T-helper 17 cell (primary cell): ENCODE measurements around the gene SYT7. TPM values are rescaled to one million over a fixed set of nuclear protein-coding genes. Genes with fewer than 3 reads are reported as not detected.

Source experiments
- ATAC-seq: fragments of 150-1000 bp; cut with Tn5 transposase; 2 replicates; pipeline ENCODE4 v1.10.0; 2021; ENCODE audit warnings: mild to moderate bottlenecking, moderate library complexity
- DNase-seq, 3 donors: peaks; one replicate each; pipeline versions ENCODE4 v3.0.0 to v3.0.0-alpha.2; 2020 to 2021
- H3K9me3 ChIP-seq: one replicate; pipeline ENCODE4 v1.7.0; 2013; ENCODE audit warnings: low read length, mild to moderate bottlenecking; ENCODE audit not compliant: control insufficient read depth, poor library complexity, severe bottlenecking
- H3K27ac Mint-ChIP-seq: one replicate; pipeline ENCODE4 v1.8.0; 2022; ENCODE audit warnings: mild to moderate bottlenecking, moderate library complexity, mixed read lengths
- H3K27me3 Mint-ChIP-seq: one replicate; pipeline ENCODE4 v1.8.0; 2022; ENCODE audit warnings: mixed read lengths
- H3K36me3 Mint-ChIP-seq: one replicate; pipeline ENCODE4 v1.8.0; 2022; ENCODE audit warnings: low read depth, mixed read lengths
- H3K4me1 Mint-ChIP-seq: one replicate; pipeline ENCODE4 v1.8.0; 2022; ENCODE audit warnings: mild to moderate bottlenecking, mixed read lengths
- H3K4me3 Mint-ChIP-seq: one replicate; pipeline ENCODE4 v1.8.0; 2022; ENCODE audit warnings: mild to moderate bottlenecking, moderate library complexity, mixed read lengths
- total RNA-seq, 4 donors: library from RNA in 2 of 4; stranded (reverse) in 2 of 4; gene quantifications; one replicate each; pipeline ENCODE4 v1.2.3 and lab custom pipeline; 2022 to 2026

Gene SYT7
- total RNA-seq, 2 donors from 2014 or later: not detected

GRCh38 chr11:61529537-61530225 lies 51.2 kb downstream of the SYT7 start:
- no peaks in the 10 kb centered on the region for H3K9me3 ChIP-seq
- Mint-ChIP-seq H3K4me1 (peaks cover 5% of the 10 kb centered on the region), H3K36me3 (peaks cover 6% of the 10 kb centered on the region), H3K27ac (no peak overlapping the region), H3K4me3 (no peak overlapping the region), H3K27me3 (peaks cover 50% of the 10 kb centered on the region)
- ATAC-seq (no peak), DNase-seq (no peak)

DNA sequence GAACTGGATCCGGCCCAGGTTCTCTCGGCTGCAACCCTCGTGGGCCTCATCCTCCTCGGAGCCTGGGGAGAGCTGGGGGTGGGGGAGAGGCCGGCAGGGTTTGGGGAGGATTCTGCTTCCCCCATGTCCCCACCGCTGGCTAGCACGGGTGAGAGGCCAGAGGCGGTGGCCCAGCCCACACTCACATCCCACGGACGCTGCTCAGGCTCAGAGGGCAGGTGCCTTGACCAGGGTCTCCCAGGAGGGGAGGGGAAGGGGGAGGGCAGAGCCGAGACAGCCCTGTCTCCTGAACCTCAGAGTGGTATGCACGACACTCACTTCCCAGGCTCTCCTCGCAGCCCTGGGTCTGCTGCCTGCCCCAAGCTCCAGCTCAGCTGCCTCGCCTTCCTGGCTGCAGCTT lies 52.8 kb downstream of the SYT7 start:
- Mint-ChIP-seq H3K36me3 (peaks cover 6% of the 10 kb centered on the region), H3K27me3 (peaks cover 46% of the 10 kb centered on the region), H3K4me3 (no peak overlapping the region), H3K27ac (no peak overlapping the region), H3K4me1 (peaks cover 5% of the 10 kb centered on the region)
- no peaks in the 10 kb centered on the region for H3K9me3 ChIP-seq
- ATAC-seq (no peak), DNase-seq (no peak)

DNA sequence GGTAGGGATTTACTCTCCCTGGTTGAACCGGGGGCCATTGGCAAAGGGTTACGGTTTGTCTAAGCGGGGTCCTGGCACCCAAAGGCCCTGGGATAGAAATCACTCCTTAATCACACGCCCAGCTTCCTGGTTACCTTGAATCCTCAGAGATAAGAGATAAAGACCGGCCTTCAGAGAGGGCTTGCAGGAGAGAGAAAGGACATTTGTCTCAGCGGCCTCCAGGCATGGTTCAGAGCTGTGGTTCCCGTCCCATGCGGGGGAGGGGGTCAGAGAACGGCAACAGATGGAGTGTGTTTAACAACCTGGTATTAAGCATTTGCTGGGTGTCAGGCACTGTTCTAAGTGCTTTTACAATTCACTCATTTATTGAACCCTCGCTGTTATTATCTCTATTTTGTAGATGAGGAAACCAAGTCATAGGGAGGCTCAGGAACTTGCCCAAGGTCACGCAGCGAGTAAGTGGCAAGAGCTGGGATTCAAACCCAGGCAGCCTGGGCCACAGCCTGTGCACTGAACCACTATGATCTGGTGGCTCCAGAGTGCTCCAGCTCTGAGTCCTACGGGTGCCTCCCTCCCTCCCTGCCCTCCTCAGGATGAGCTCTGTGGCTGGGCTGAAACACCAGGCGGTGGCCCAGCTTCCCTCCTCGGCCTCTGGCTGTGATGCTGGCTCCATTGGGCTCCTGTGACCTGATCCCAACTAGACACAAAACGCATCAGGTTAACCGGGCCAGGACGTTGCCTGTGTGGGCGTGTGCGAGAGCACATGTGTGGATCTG lies 53.7 kb downstream of the SYT7 start:
- DNase-seq (no peak), ATAC-seq (no peak)
- no peaks in the 10 kb centered on the region for H3K9me3 ChIP-seq
- Mint-ChIP-seq H3K27ac (no peak overlapping the region), H3K36me3 (peaks cover 6% of the 10 kb centered on the region), H3K27me3 (peaks cover 42% of the 10 kb centered on the region), H3K4me3 (no peak overlapping the region), H3K4me1 (peaks cover 5% of the 10 kb centered on the region)

GRCh38 chr11:61526229-61526628 lies 54.6 kb downstream of the SYT7 start:
- Mint-ChIP-seq H3K27me3 (peaks cover 46% of the 10 kb centered on the region), H3K27ac (no peak overlapping the region), H3K4me1 (peaks cover 5% of the 10 kb centered on the region), H3K36me3 (peaks cover 6% of the 10 kb centered on the region), H3K4me3 (no peak overlapping the region)
- ATAC-seq (no peak), DNase-seq (no peak)
- no peaks in the 10 kb centered on the region for H3K9me3 ChIP-seq

DNA sequence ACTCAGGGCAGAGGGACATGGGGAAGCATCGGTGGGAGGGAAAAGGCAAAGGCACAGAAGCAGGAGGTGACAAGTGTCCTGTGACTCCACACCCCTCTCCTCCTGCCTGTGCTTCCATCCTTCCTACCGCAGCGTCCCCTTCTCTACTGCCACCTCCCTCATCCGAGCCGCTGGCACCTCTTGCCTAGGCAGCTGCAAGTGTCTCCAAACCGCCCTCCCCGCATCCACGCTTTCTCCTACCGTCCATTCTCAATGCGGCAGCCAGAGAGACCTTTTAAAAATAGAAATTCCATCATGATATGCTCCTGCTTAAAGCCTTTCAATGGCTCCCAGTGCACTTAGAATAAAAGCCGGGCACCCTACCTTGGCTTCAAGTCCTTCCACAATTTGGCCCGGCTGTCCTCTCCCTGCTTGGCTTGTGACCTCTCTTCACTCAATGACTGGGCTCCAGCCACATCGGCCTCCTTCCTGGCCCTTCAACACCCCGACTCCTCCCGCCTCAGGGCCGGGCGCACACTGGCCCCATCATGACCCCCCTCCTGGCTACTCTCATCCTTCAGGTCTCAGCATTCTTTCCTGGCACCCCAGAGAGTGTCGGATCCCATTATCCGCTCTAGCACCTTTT lies 55.8 kb downstream of the SYT7 start:
- DNase-seq: no peak
- peaks cover 5% of the 10 kb centered on the region for H3K4me1 Mint-ChIP-seq
- no peaks in the 10 kb centered on the region for H3K9me3 ChIP-seq
- ATAC-seq: no peak
- H3K27ac Mint-ChIP-seq: no peak overlapping the region
- no peak overlapping the region for H3K4me3 Mint-ChIP-seq
- peaks cover 46% of the 10 kb centered on the region for H3K27me3 Mint-ChIP-seq
- H3K36me3 Mint-ChIP-seq: peaks cover 6% of the 10 kb centered on the region

DNA sequence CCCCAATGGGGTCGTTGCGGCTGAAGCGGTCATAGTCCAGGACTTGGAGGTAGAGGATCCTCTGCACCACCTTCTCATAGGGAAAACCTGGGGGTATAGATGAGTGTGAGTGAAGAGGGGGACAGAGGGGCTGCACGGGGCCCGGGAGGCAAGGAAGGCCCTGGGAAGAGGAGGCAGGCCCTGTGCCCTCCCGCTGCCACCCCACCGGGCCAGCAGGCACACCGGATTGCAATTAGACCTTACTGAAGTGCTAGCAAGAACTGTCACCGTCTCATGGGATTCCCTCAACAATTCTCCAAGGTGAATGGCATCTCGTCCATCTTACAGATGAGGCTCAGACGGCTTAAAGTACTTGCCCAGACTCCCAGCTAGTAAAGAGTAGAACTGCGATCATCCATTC lies 56.4 kb downstream of the SYT7 start:
- ATAC-seq (no peak), DNase-seq (no peak)
- peaks cover 46% of the 10 kb centered on the region for H3K27me3 Mint-ChIP-seq
- peaks cover 5% of the 10 kb centered on the region for H3K4me1 Mint-ChIP-seq
- H3K4me3 Mint-ChIP-seq: no peak overlapping the region
- H3K27ac Mint-ChIP-seq: no peak overlapping the region
- H3K9me3 ChIP-seq: no peaks in the 10 kb centered on the region
- H3K36me3 Mint-ChIP-seq: peaks cover 6% of the 10 kb centered on the region

GRCh38 chr11:61522881-61523280 lies 58.0 kb downstream of the SYT7 start:
- peaks cover 6% of the 10 kb centered on the region for H3K36me3 Mint-ChIP-seq
- no peak overlapping the region for H3K4me3 Mint-ChIP-seq
- peaks cover 5% of the 10 kb centered on the region for H3K4me1 Mint-ChIP-seq
- H3K27me3 Mint-ChIP-seq: peaks cover 43% of the 10 kb centered on the region
- no peaks in the 10 kb centered on the region for H3K9me3 ChIP-seq
- no peak for DNase-seq
- no peak overlapping the region for H3K27ac Mint-ChIP-seq
- no peak for ATAC-seq

DNA sequence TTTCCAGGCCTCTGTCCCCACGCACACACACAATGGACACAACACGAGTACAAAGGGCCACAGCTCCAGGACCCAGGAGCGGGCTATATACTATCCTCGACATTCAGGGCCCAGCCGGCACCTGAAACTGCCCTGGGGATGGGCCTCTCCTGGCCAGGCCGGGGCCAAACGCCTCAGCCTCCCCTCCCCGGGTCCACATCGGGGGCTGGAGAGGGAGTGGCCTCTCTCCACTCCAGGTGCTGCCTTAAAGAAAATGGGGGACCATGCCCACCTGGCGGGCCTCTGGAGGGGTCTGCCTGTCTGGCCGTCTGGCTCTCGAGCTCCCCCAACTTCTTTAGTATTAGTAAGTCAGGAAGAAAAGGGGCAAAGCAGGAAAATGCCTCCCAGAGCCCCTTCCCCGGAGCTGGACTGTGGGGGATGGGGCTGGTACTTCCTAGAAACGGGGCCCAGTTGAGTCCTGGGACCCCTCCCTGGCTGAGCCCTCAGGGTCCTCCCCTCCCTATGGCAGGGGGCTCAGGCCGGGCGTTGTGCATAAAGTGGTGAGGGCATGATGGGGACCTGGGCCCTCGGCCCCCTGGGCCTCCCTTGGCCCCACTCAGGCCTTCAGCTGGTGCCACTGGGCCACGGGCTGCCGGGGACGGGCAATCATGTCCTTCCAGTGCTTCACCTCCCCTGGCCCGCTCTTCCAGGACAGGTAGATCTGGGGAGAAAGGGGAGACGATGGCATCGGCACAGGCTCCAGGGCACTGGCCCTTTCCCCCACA lies 62.7 kb downstream of the SYT7 start:
- ATAC-seq (no peak), DNase-seq (no peak)
- Mint-ChIP-seq H3K27me3 (peaks cover 36% of the 10 kb centered on the region), H3K4me3 (no peak overlapping the region), H3K36me3 (no peaks in the 10 kb centered on the region), H3K27ac (no peak overlapping the region), H3K4me1 (peaks cover 10% of the 10 kb centered on the region)
- H3K9me3 ChIP-seq: no peaks in the 10 kb centered on the region

GRCh38 chr11:61516675-61517572 lies 64.0 kb downstream of the SYT7 start:
- ATAC-seq (peak; percentile 63), DNase-seq (peak; percentile 39 to 57 (median 39))
- peaks cover 39% of the 10 kb centered on the region for H3K27me3 Mint-ChIP-seq
- H3K27ac Mint-ChIP-seq: peak overlapping the region; percentile 37
- no peaks in the 10 kb centered on the region for H3K36me3 Mint-ChIP-seq
- H3K9me3 ChIP-seq: no peaks in the 10 kb centered on the region
- H3K4me1 Mint-ChIP-seq: peaks cover 13% of the 10 kb centered on the region
- peak overlapping the region; percentile 62 for H3K4me3 Mint-ChIP-seq

- no peak for ATAC-seq
- H3K36me3 Mint-ChIP-seq: peaks cover 2% of the 10 kb centered on the region
- H3K27ac Mint-ChIP-seq: no peak overlapping the region
- DNase-seq: no peak
- peak overlapping the region; percentile 5 for H3K4me3 Mint-ChIP-seq
- H3K4me1 Mint-ChIP-seq: peaks cover 14% of the 10 kb centered on the region
- H3K27me3 Mint-ChIP-seq: peaks cover 40% of the 10 kb centered on the region
- no peaks in the 10 kb centered on the region for H3K9me3 ChIP-seq
Measured at GRCh38 chr11:61516191-61516590, 64.7 kb downstream of the SYT7 start.

DNA sequence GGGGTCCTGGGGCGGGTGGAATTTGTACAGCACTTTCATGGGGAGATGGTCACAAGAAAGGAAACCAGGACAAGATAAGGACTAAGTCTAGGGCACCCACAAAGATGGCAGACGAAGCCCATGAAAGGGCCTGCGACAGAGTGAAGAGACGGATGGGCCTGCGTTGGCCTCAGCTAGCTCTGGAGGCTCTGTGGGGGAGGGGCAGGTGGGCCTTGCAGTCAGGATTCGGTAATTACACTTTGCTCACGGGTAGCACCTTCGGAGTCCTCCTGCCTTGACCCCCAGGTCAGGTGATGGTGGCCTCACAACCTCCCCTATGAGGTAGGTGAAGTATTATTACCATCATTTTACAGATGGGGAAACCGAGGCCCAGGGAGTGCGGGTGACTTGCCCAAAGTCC lies 65.2 kb downstream of the SYT7 start:
- Mint-ChIP-seq H3K4me1 (peaks cover 15% of the 10 kb centered on the region), H3K27me3 (peaks cover 45% of the 10 kb centered on the region), H3K27ac (no peak overlapping the region), H3K36me3 (peaks cover 2% of the 10 kb centered on the region), H3K4me3 (peak overlapping the region; percentile 5)
- DNase-seq (no peak), ATAC-seq (no peak)
- H3K9me3 ChIP-seq: no peaks in the 10 kb centered on the region
